Vagina (tissue), 2 donors: Measurements from ENCODE around the gene PADI2.

ENCODE experiments used
- CTCF ChIP-seq, 3 experiments: fragments of 450-650 bp in 2 of 3; fragments of 200-600 bp in 1 of 3; sonication (generic) in 1 of 3; IDR thresholded peaks; one replicate each; pipeline ENCODE4 v1.5.1; 2017 to 2019; ENCODE audit warnings: antibody characterized with exemption in 3 of 3, mild to moderate bottlenecking in 2 of 3, moderate library complexity in 2 of 3
- POLR2A ChIP-seq, 2 donors: fragments of 450-650 bp; IDR thresholded peaks; one replicate each; pipeline ENCODE4 v1.6.1; 2017; ENCODE audit warnings: antibody characterized with exemption in 2 of 2, mild to moderate bottlenecking in 2 of 2, moderate library complexity in 2 of 2
- POLR2AphosphoS5 ChIP-seq, 2 donors: sonication (generic); formaldehyde crosslinking; IDR thresholded peaks; one replicate each; pipeline ENCODE4 v1.9.0; 2017; ENCODE audit warnings: antibody characterized with exemption in 2 of 2, mild to moderate bottlenecking in 2 of 2, low read depth in 1 of 2; ENCODE audit not compliant: insufficient read depth in 1 of 2

GRCh38 chr1:17065666-17066065 is 53.6 kb downstream of the PADI2 start:
- no peak for TF ChIP-seq CTCF (IDR thresholded peaks at IDR 0.05)
- TF ChIP-seq POLR2A (IDR thresholded peaks at IDR 0.05): no peak
- no peak for TF ChIP-seq POLR2AphosphoS5 (IDR thresholded peaks at IDR 0.05; ENCODE audit: insufficient read depth in 1 of 2, low read depth in 1 of 2)
